BLaER1 (cell line): ENCODE data around the gene PNN.
A peak's percentile ranks its signal among the peaks of the same experiment; 100 is the strongest.
"Not testable (repeated sequence)": the region's sequence is repeated elsewhere in the genome, so short reads cannot be mapped to it uniquely, and the experiment has no call there.

Experiments
- H3K27ac ChIP-seq: shearing (Covaris generic); formaldehyde crosslinking; 2 replicates; pipeline ENCODE4 v1.8.1; 2022
- H3K27me3 ChIP-seq: shearing (Covaris generic); formaldehyde crosslinking; 2 replicates; pipeline ENCODE4 v1.8.1; 2022
- H3K36me3 ChIP-seq: shearing (Covaris generic); formaldehyde crosslinking; 2 replicates; pipeline ENCODE4 v1.8.1; 2022
- H3K4me1 ChIP-seq: shearing (Covaris generic); formaldehyde crosslinking; 2 replicates; pipeline ENCODE4 v1.8.1; 2022
- H3K4me2 ChIP-seq: shearing (Covaris generic); formaldehyde crosslinking; 2 replicates; pipeline ENCODE4 v1.8.1; 2022
- H3K4me3 ChIP-seq: shearing (Covaris generic); formaldehyde crosslinking; 2 replicates; pipeline ENCODE4 v1.8.1; 2022
- H3K9ac ChIP-seq: shearing (Covaris generic); formaldehyde crosslinking; 2 replicates; pipeline ENCODE4 v1.8.1; 2022
- H3K9me3 ChIP-seq: shearing (Covaris generic); formaldehyde crosslinking; 2 replicates; pipeline ENCODE4 v1.8.1; 2022
- H4K20me1 ChIP-seq: shearing (Covaris generic); formaldehyde crosslinking; 2 replicates; pipeline ENCODE4 v1.8.1; 2022
- Cebpa-rat ChIP-seq: shearing (Covaris generic); IDR thresholded peaks from 2 replicates; pipeline ENCODE4 v1.8.1; 2022

The PNN gene

GRCh38 chr14:39160494-39160893, 14.6 kb upstream of the PNN start:
- H3K9ac ChIP-seq = no peak overlapping the region
- peaks cover 14% of the 10 kb centered on the region; the same call in 1 of the 2 replicates for H4K20me1 ChIP-seq
- H3K36me3 ChIP-seq = peaks cover 74% of the 10 kb centered on the region

DNA sequence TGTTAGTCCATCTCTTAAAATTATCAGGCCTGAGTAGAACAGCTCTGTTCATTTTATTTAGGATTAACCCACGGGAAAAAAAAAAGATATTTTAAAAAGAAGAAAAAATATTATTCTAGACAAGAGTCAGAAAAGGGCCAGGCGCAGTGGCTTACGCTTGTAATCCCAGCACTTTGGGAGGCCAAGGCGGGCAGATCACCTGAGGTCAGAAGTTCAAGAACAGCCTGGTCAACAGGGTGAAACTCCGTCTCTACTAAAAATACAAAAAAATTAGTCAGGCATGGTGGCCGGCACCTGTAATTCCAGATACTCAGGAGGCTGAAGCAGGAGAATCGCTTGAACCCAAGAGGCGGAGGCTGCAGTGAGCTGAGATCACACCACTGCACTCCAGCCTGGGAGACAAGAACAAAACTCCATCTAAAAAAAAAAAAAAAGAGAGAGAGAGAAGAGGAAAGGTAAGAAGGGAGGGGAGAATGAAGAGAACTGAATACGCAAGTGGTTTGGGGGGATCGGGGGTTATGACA, 7.2 kb upstream of the PNN start:
- H3K9me3 ChIP-seq, H3K27ac ChIP-seq, H3K4me3 ChIP-seq, H4K20me1 ChIP-seq, H3K27me3 ChIP-seq: not testable (repeated sequence)
- H3K9ac ChIP-seq = peak overlapping the region; percentile 95; the same call in 1 of the 2 replicates
- H3K4me2 ChIP-seq = peak overlapping the region; percentile 95
- H3K36me3 ChIP-seq = peaks cover 29% of the 10 kb centered on the region
- H3K4me1 ChIP-seq = peaks cover 31% of the 10 kb centered on the region

More at GRCh38 chr14:39160494-39160893, 14.6 kb upstream of the PNN start:
- no peak for TF ChIP-seq Cebpa-rat
- Histone ChIP-seq H3K27ac (no peak overlapping the region), H3K4me1 (no peaks in the 10 kb centered on the region), H3K4me2 (no peak overlapping the region), H3K27me3 (no peaks in the 10 kb centered on the region), H3K4me3 (no peak overlapping the region), H3K9me3 (no peaks in the 10 kb centered on the region)

GRCh38 chr14:39168591-39168990, 6.5 kb upstream of the PNN start:
- H3K36me3 ChIP-seq = peaks cover 21% of the 10 kb centered on the region
- TF ChIP-seq Cebpa-rat = no peak
- H3K9me3 ChIP-seq = no peaks in the 10 kb centered on the region
- peaks cover 32% of the 10 kb centered on the region for H3K4me1 ChIP-seq
- no peak overlapping the region for H3K27ac ChIP-seq
- H3K9ac ChIP-seq = peak overlapping the region; percentile 95
- H3K4me3 ChIP-seq = peak overlapping the region; percentile 94
- H4K20me1 ChIP-seq = no peaks in the 10 kb centered on the region
- peak overlapping the region; percentile 95 for H3K4me2 ChIP-seq
- no peaks in the 10 kb centered on the region for H3K27me3 ChIP-seq

DNA sequence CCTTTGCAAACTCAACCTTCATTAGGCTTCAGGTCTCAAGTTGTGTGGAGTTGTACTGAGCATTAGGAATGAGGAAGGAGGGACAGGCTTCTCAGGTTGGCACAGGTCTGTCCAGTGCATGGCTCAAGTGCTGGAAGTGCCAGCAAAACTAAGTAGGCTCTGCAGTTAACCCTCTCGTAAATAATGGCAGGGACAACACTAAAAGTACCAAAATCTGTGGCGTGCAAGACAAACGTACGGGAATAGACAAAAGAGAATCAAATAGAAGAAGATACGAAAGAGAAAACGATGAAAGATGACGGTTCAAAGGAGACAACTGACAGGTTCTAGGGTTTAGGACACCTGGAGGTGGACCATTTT, 5.5 kb upstream of the PNN start:
- no peaks in the 10 kb centered on the region for H3K27me3 ChIP-seq
- H3K4me3 ChIP-seq = peak overlapping the region; percentile 94
- peak overlapping the region; percentile 95 for H3K9ac ChIP-seq
- no peaks in the 10 kb centered on the region for H3K9me3 ChIP-seq
- peak overlapping the region; percentile 95 for H3K4me2 ChIP-seq
- peaks cover 13% of the 10 kb centered on the region; the same call in 1 of the 2 replicates for H3K36me3 ChIP-seq
- peaks cover 41% of the 10 kb centered on the region for H3K4me1 ChIP-seq
- no peak for TF ChIP-seq Cebpa-rat
- peak overlapping the region; percentile 94 for H3K27ac ChIP-seq
- no peaks in the 10 kb centered on the region for H4K20me1 ChIP-seq

- Histone ChIP-seq H3K4me3 (no peak overlapping the region), H3K4me1 (peaks cover 49% of the 10 kb centered on the region), H3K27ac (no peak overlapping the region), H3K9ac (no peak overlapping the region), H3K27me3 (no peaks in the 10 kb centered on the region), H3K9me3 (no peaks in the 10 kb centered on the region), H4K20me1 (peaks cover 31% of the 10 kb centered on the region), H3K4me2 (no peak overlapping the region), H3K36me3 (peaks cover 20% of the 10 kb centered on the region)
- TF ChIP-seq Cebpa-rat = no peak
Measured at GRCh38 chr14:39173198-39173597, 1.9 kb upstream of the PNN start.

DNA sequence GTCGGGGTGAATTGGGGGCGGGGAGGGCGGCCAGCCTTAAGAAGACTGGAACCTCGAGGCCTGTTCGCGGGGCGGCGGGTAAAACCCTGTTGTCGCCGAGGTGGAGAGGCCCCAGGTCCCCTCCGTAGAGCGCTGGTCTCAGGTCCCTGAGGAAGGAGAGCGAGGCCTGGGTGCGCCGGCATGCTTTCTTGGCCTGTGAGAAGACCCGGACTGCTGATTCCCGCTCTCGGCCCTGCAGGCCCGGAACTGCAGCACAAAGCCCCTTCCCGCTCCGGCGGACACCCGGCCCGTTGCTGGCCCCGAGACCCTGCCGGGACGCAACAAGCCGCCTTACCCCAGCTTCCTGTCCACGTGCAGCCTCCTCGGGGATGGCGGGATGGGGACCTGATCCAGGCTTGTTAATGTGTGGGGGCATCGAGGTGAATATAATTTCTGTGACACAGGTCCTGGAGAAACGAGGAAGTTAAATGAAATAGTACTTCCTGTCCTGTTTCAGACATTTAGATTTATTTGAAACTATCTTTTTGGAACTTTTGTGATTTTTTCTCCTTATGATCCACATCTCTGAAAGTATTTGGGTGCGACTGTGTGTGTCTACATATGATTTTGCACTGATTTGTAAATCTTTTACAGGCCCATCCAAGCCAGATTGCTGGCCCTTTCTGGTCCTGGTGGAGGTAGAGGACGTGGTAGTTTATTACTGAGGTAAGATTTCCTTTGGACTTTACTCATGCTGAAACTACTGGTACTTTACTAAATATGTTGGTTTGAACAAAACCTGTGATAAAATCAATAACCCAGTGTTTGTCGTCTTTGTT, 600 bp downstream of the PNN start:
- peaks cover 44% of the 10 kb centered on the region for H3K36me3 ChIP-seq
- H3K4me2 ChIP-seq = peak overlapping the region; percentile 87
- H3K9ac ChIP-seq = peak overlapping the region; percentile 99
- H3K27ac ChIP-seq = peak overlapping the region; percentile 99
- no peaks in the 10 kb centered on the region for H3K9me3 ChIP-seq
- no peak for TF ChIP-seq Cebpa-rat
- peaks cover 39% of the 10 kb centered on the region for H3K4me1 ChIP-seq
- H4K20me1 ChIP-seq = peaks cover 55% of the 10 kb centered on the region
- H3K27me3 ChIP-seq = no peaks in the 10 kb centered on the region
- peak overlapping the region; percentile 97 for H3K4me3 ChIP-seq

DNA sequence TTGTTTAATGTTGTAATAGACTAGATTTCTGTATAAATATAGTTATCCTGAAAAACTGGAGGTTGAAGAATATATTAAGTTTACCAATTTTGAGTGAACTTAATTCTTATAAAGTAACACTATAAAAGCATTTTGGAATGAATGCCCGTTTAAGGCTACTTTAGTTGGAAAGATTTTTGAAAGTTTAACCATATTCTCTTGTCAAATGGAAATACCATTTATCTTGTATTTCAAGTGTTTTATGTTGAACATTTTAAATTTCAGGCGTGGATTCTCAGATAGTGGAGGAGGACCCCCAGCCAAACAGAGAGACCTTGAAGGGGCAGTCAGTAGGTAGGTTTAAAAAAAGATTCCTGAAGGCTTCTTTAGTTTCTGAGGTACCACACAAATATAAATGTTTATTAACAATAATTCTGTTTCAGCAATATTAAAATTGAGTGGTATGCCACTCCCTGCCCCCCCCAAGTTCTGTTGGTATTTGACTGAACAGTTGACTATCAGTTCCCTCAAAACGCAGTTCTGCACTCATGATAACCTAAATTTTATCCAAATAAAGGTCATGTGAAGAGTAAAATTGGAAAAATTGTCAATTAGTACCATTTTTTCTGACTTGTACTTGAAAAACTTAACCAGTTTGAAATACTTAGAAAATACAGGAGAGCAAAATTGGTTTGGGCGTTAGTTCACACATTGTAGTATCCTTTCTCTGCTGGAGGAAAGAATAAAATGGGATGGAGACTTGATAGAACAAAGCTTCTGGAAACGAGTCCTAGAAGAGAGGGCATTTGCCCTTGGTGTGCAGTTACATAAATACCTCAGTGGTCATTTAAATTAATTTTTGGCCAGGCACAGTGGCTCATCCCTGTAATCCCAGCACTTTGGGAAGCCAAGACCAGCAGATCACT, 1.5 kb downstream of the PNN start:
- H4K20me1 ChIP-seq = peaks cover 64% of the 10 kb centered on the region
- peak overlapping the region; percentile 99 for H3K9ac ChIP-seq
- peak overlapping the region; percentile 99 for H3K27ac ChIP-seq
- H3K4me1 ChIP-seq = peaks cover 32% of the 10 kb centered on the region
- peak overlapping the region; percentile 87 for H3K4me2 ChIP-seq
- TF ChIP-seq Cebpa-rat = no peak
- H3K36me3 ChIP-seq = peaks cover 53% of the 10 kb centered on the region
- H3K9me3 ChIP-seq = no peaks in the 10 kb centered on the region
- peak overlapping the region; percentile 97 for H3K4me3 ChIP-seq
- no peaks in the 10 kb centered on the region for H3K27me3 ChIP-seq

- Histone ChIP-seq H3K4me3 (no peak overlapping the region), H3K9ac (no peak overlapping the region; the same call in 1 of the 2 replicates), H3K36me3 (peaks cover 58% of the 10 kb centered on the region), H3K27ac (no peak overlapping the region), H3K4me2 (peak overlapping the region; percentile 87), H3K4me1 (peaks cover 31% of the 10 kb centered on the region), H3K27me3 (no peaks in the 10 kb centered on the region), H4K20me1 (peaks cover 70% of the 10 kb centered on the region), H3K9me3 (no peaks in the 10 kb centered on the region)
- TF ChIP-seq Cebpa-rat = no peak
Measured at GRCh38 chr14:39177168-39177545, 2.1 kb downstream of the PNN start.

GRCh38 chr14:39179042-39179441, 4.0 kb downstream of the PNN start:
- H3K4me2 ChIP-seq = no peak overlapping the region
- H3K36me3 ChIP-seq = peaks cover 76% of the 10 kb centered on the region
- H3K4me1 ChIP-seq = peaks cover 26% of the 10 kb centered on the region
- no peaks in the 10 kb centered on the region for H3K27me3 ChIP-seq
- H3K9ac ChIP-seq = no peak overlapping the region
- H3K9me3 ChIP-seq = no peaks in the 10 kb centered on the region
- no peak overlapping the region for H3K4me3 ChIP-seq
- no peak overlapping the region for H3K27ac ChIP-seq
- H4K20me1 ChIP-seq = peaks cover 88% of the 10 kb centered on the region
- TF ChIP-seq Cebpa-rat = no peak

DNA sequence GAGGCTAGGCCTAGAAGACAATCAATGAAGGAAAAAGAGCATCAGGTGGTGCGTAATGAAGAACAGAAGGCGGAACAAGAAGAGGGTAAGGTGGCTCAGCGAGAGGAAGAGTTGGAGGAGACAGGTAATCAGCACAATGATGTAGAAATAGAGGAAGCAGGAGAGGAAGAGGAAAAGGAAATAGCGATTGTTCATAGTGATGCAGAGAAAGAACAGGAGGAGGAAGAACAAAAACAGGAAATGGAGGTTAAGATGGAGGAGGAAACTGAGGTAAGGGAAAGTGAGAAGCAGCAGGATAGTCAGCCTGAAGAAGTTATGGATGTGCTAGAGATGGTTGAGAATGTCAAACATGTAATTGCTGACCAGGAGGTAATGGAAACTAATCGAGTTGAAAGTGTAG, 5.5 kb downstream of the PNN start:
- no peak overlapping the region for H3K4me2 ChIP-seq
- no peak for TF ChIP-seq Cebpa-rat
- H3K27ac ChIP-seq = no peak overlapping the region
- no peaks in the 10 kb centered on the region for H3K27me3 ChIP-seq
- H3K4me1 ChIP-seq = peaks cover 21% of the 10 kb centered on the region
- H4K20me1 ChIP-seq = peaks cover 89% of the 10 kb centered on the region
- H3K36me3 ChIP-seq = peaks cover 90% of the 10 kb centered on the region
- no peak overlapping the region for H3K9ac ChIP-seq
- no peaks in the 10 kb centered on the region for H3K9me3 ChIP-seq
- no peak overlapping the region for H3K4me3 ChIP-seq
